Osteoblast (primary cell): ENCODE data around the gene RRP1. TPM values are rescaled to one million over a fixed set of nuclear protein-coding genes. Genes with fewer than 3 reads are reported as not detected.

Source experiments
- DNase-seq: peaks from one replicate; pipeline ENCODE4 v3.0.0; 2011; ENCODE audit warnings: low spot score, mixed read lengths; ENCODE audit not compliant: insufficient read length; ENCODE audit errors: missing footprints
- H2AFZ ChIP-seq: 2 replicates; pipeline ENCODE4 v1.6.0; 2011; ENCODE audit warnings: mild to moderate bottlenecking, low read length
- H3K27ac ChIP-seq: 2 replicates; pipeline ENCODE4 v1.5.1; 2011; ENCODE audit warnings: mild to moderate bottlenecking, low read depth, low read length, moderate library complexity
- H3K27me3 ChIP-seq: 2 replicates; pipeline ENCODE4 v1.6.0; 2012; ENCODE audit warnings: mild to moderate bottlenecking, control low read depth, inconsistent platforms, low read length, moderate library complexity; ENCODE audit not compliant: insufficient read depth
- H3K36me3 ChIP-seq: 2 replicates; pipeline ENCODE4 v1.5.1; 2011; ENCODE audit warnings: mild to moderate bottlenecking, low read length, control low read depth, moderate library complexity; ENCODE audit not compliant: insufficient read depth
- H3K4me1 ChIP-seq: 2 replicates; pipeline ENCODE4 v1.5.1; 2011; ENCODE audit warnings: mild to moderate bottlenecking, low read length, control low read depth, moderate library complexity; ENCODE audit not compliant: insufficient read depth
- H3K4me2 ChIP-seq: 2 replicates; pipeline ENCODE4 v1.6.0; 2011; ENCODE audit warnings: mild to moderate bottlenecking, low read length; ENCODE audit not compliant: insufficient read depth
- H3K4me3 ChIP-seq: fragments of 200-600 bp; sonication (generic); 3 replicates; pipeline ENCODE4 v1.5.1; 2012; ENCODE audit warnings: mild to moderate bottlenecking, low read length, inconsistent platforms; ENCODE audit not compliant: insufficient read depth
- H3K79me2 ChIP-seq: 2 replicates; pipeline ENCODE4 v1.6.0; 2012; ENCODE audit warnings: mild to moderate bottlenecking, low read length, control low read depth, inconsistent platforms; ENCODE audit not compliant: insufficient read depth
- H3K9me3 ChIP-seq: 2 replicates; pipeline ENCODE4 v1.5.1; 2011; ENCODE audit warnings: low read depth, low read length, control low read depth
- H4K20me1 ChIP-seq: 2 replicates; pipeline ENCODE4 v1.6.0; 2012; ENCODE audit warnings: mild to moderate bottlenecking, low read length, control low read depth; ENCODE audit not compliant: insufficient read depth
- CTCF ChIP-seq: IDR thresholded peaks from 2 replicates; pipeline ENCODE4 v1.5.1; 2011; ENCODE audit warnings: mild to moderate bottlenecking, low read depth, low read length, moderate library complexity; ENCODE audit errors: extremely low read depth
- total RNA-seq: library from RNA; depleted of rRNA; stranded (reverse); fragments of >200 nt; gene quantifications from 2 replicates; pipeline ENCODE4 v1.2.3, GENCODE V29; 2012

The RRP1 gene
- total RNA-seq, 1 donor, result 18.5 TPM

GRCh38 chr21:43825242-43825935 is 36.0 kb downstream of the RRP1 start:
- Histone ChIP-seq H3K36me3 (no peaks in the 10 kb centered on the region), H3K27ac (no peak overlapping the region), H3K79me2 (no peaks in the 10 kb centered on the region), H3K9me3 (no peaks in the 10 kb centered on the region), H3K4me2 (no peak overlapping the region), H3K4me3 (no peak overlapping the region), H3K27me3 (peaks cover 4% of the 10 kb centered on the region), H4K20me1 (no peaks in the 10 kb centered on the region), H3K4me1 (peaks cover 9% of the 10 kb centered on the region), H2AFZ (no peak overlapping the region)
- no peak for TF ChIP-seq CTCF
- peak; percentile 37 for DNase-seq

- DNase-seq, result peak; percentile 73
- Histone ChIP-seq H3K4me1 (peaks cover 9% of the 10 kb centered on the region), H3K27ac (no peak overlapping the region)
These were observed 36.7 kb downstream of the RRP1 start for GRCh38 chr21:43825936-43826622.

GRCh38 chr21:43826623-43826974 is 37.2 kb downstream of the RRP1 start:
- Histone ChIP-seq H2AFZ (no peak overlapping the region), H3K9me3 (no peaks in the 10 kb centered on the region), H3K4me2 (no peak overlapping the region), H3K36me3 (no peaks in the 10 kb centered on the region), H3K4me3 (no peak overlapping the region), H3K27ac (peak overlapping the region; percentile 33), H3K4me1 (peaks cover 9% of the 10 kb centered on the region), H4K20me1 (no peaks in the 10 kb centered on the region), H3K79me2 (no peaks in the 10 kb centered on the region), H3K27me3 (peaks cover 14% of the 10 kb centered on the region)
- TF ChIP-seq CTCF, result no peak
- no peak for DNase-seq

More at GRCh38 chr21:43825936-43826622, 36.7 kb downstream of the RRP1 start:
- Histone ChIP-seq H4K20me1 (no peaks in the 10 kb centered on the region), H3K79me2 (no peaks in the 10 kb centered on the region), H3K9me3 (no peaks in the 10 kb centered on the region), H3K4me2 (no peak overlapping the region), H3K27me3 (peaks cover 9% of the 10 kb centered on the region), H3K36me3 (no peaks in the 10 kb centered on the region), H3K4me3 (no peak overlapping the region), H2AFZ (no peak overlapping the region)
- TF ChIP-seq CTCF, result peak; percentile 28

GRCh38 chr21:43827015-43827611 is 37.7 kb downstream of the RRP1 start:
- Histone ChIP-seq H3K4me1 (peaks cover 9% of the 10 kb centered on the region), H3K4me3 (peak overlapping the region; percentile 35), H2AFZ (peak overlapping the region; percentile 51), H3K27ac (peak overlapping the region; percentile 33), H3K79me2 (no peaks in the 10 kb centered on the region), H4K20me1 (no peaks in the 10 kb centered on the region), H3K4me2 (no peak overlapping the region), H3K36me3 (no peaks in the 10 kb centered on the region), H3K27me3 (peaks cover 14% of the 10 kb centered on the region), H3K9me3 (no peaks in the 10 kb centered on the region)
- DNase-seq, result peak; percentile 89
- no peak for TF ChIP-seq CTCF
